NCI-H82 treated with DMSO at 0.1 percent for 48 hours (cell line): Measurements from ENCODE around the gene BBS12.

Source experiments
- DNase-seq: peaks from one replicate; lab custom pipeline; 2025; ENCODE audit not compliant: unreplicated experiment; lab: John Stamatoyannopoulos, UW

The BBS12 gene

DNA sequence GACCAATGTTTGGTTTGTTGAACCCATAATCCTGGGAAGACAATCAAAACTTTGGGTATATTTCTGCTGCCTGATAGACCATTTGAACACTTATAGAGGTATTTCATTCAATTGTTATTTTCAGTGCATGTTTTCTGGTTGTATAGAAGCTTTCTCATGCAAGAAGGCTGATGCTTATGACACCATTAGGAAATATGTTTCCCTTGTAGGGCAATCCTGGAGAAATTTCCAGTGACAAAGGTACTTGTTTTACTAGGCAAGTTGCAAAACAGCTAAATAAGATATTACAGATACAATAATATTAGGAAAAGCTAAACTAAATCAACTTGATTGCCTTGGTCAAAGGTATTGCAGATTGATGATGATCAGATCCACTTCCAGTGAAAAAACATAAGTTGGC lies 61.3 kb downstream of the BBS12 start:
- DNase-seq = no peak
